AML-193 (cell line): ENCODE results near the gene ZDHHC9.

Experiments used
- DNase-seq, 2 experiments: peaks; one replicate each; lab custom pipeline; 2025; lab: John Stamatoyannopoulos, UW

The ZDHHC9 gene

DNA sequence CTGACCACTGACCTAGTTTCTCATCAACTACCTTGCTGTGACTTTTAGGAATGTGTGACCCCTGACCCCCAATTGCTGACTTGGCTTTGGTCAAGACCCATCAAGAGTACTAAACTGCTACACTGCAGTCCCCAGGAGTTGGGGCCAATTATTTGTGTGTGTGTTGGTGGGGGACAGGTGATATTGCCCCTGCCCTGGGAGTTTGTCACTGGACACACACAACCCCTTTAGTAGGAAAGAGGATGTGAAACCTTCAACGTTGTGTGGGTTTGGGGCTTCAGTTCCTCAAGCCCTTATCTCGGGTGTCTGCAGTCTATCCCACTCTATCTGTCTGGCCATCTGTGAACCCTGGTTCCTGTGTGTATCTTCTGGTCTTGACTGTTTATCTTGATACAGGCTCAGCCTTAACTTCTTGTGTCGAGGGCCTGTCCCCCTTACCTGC lies 57.5 kb downstream of the ZDHHC9 start:
- DNase-seq, result no peak

DNA sequence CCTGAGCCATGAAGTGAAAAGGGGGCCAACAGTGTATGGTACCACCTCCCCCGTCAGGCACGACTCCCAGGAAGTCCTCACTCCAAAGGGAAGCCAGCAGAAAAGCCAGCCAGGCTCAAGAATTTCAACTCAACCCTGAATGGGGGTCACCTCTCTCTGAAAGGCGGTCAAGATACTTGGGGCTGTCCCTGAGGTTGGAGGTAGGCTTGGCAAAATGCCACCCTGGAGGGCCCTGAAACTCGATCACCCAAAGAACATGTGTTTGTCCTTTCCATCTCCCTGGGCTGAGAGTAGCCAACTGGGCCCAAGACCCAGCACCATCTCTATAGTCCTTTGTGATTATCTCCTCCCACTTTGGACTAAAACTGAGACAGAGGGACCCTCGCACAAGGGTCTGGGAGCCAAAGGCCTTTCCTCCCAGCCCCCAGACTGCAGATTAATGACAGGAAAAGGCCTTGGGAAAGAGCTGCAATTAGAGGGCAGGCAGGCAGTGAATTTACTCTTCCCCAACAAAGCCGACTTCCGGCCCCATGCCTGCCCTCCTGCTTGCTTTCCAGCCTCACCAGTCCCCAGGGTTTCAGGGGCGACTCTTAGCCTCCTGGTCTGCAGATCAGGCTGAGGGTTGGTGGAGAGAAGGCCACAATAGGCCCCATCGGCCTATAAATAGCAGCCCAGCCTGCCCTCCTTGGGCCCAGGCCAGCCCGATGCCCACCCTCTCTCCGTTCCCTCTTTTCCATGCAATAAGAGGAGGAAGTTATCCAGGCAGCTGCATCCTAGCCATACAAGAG lies 58.3 kb downstream of the ZDHHC9 start:
- no peak for DNase-seq

DNA sequence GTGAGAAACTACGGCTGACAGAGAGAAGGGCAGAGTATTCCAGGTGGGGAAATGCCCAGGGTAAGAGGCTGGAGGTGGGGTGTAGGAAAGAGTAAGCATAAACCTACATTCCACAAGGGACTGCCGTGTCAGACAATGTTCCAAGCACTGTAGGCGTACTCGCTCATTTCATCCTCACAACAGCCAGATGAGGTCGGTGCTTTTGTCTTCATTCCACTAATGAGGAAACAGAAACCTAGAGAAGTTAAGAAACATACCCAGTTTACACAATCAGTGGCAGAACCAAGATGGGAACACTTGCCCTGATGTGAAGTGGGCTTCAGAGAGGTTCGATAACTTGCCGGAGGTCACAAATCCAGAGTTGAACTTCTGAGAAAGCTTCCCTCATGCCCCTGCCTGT lies 59.3 kb downstream of the ZDHHC9 start:
- no peak for DNase-seq

DNA sequence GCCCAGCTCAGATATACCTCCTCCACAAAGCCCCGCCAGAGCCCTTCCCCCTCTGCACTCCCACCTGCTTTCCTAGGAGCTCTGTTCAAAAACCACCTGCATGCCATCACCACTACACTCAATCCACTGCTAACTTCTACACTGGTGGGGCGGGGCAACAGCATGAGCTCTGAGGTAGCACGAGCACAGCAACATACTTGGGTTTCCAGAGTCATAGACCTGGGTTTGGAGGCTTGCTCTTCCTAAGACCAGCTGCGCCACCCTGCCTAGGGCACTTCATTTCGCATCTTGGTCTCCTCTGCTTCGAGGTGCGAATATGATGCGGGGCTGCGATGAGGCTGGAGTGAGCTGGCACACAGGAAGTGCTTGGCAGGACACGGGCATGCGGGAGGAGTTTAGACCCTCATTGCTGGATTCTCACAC lies 60.4 kb downstream of the ZDHHC9 start:
- DNase-seq, result no peak

DNA sequence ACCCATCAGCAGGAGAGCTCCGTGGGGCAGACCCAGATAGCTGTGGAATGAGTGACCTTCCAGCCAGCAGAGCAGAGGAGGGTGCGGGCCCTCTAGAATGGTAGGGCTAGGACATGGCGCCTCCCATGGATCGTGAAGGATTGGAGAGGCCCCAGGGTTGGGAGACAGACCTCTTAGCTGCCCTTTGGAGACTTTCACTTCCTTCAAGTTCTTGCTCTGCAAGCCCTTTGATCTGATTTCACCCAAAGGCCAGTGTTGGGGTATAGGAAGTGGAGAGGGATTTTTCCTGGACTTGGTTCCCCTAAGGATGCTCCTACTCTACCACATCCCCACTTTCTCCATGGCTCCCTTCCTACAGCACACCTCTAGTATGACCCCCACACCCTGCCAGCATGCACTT lies 61.0 kb downstream of the ZDHHC9 start:
- DNase-seq, result no peak

DNA sequence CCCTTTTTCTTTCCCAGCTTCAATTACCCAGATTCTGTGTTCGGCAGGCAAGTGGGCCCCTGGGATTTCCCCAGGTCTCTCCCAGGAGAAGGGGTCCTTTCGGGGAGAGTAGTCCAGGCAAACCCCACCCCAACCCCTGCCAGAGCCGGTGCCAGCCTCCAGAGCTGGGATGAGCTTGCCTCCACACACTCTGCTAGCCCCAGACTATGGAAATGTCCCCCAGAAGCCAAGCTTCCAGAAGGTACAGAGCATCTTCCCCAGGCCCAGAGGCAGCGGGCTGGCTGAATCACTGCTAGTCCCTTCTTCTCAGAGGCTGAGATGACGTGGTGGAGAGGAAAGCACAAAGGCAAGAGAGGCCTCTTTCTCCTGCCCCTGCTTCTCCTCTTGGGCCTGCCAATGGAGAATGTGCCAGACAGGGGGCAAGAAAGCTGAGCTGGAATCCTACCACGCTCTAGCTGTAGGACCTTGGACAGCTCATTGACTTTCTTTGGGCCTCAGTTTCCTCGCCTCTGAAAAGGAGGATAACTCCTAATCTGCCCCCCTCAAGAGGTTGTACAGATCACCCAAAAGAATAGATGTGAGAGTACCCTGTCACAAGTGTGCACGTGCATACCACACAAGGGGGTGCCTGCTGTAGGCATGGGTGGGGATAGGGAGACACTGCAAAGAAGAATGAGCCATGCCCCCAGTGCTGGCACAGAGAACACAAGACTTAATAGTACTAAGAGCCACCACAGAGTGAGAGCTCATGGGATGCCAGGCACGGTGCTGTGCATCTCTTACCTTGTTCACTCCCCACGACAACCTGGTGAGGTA lies 61.8 kb downstream of the ZDHHC9 start:
- DNase-seq, result no peak

DNA sequence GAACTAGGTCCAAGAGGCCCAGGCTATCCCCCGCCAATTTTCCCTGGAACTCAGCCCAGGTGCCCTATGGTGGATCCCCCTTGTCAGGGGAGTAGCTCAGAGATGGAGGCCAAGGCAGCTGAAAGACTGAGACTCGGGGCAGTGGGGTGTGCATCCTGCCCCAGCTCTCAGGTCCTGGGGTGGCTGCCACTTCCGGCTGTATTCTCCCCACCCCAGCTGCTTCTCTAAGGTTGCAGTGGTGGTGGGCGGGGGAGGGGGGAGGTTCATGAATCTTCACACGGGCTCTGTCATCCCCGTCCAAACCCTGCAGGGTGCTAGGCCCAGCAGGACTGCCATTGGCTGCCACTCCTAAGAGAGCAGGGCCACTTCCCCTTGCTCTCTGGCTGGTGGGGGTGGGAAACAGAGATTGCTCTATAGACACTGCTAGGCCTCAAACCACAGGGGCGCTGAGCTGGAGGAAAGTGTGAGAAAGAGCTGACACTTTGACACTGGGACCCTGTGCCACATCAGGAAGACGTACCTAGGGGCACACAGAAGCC lies 62.5 kb downstream of the ZDHHC9 start:
- DNase-seq, result peak; percentile 59 to 64

DNA sequence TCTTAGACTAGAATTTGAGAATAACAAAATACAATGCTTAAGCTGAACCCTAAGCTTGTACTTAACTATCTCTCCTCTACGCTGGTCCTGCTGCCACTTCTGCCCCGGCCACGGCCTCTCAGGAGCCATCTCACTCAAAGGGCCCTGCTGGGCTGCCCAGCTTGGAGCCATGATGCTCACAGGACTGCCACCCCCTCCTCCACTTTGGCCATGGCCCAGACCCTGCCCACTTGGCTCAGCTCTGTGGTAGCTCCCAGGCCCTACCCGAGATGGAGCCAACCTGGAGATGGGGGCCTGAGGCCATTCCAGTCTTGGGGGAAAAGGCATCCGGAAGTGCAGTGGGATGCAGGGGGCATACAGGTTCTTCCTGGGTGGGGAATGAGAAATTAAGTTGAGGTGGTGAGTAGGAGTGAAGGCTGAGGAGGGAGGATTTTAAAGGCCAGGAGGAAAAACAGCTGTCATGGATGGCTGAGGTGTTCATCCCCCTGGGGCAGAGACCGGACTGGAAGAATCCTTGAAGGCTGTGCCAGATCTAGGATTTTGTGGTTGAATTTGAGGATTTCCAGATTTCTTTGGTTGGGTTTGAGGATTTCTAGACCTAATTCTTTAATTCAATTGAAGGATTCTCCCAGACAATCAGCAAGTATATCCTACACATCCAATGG lies 63.1 kb downstream of the ZDHHC9 start:
- no peak for DNase-seq

DNA sequence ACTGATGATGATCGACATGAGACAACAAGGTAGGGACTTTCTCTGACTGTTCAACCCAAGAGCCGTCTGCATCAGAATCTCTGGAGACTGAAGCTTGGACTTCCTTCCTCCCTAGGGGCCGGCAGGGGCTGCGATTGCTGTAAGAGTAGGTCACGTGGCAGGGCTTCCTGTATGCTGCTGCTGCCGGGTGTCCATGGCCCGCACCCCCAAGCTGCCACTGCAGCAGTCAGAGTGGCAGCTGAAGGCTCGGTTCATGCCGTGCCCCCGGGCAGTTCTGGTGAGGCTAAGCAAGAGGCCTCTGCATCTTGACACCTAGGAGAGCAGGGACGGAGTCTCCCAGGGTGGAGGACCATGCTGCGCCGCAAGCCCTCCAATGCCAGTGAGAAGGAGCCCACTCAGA lies 63.9 kb downstream of the ZDHHC9 start, which contains the start of gene SASH3:
SASH3 (plus strand) TSS at position 203 of the 400 bp plus-strand sequence; CDS start at position 352, 149 bp downstream.
- peak; percentile 63 to 68 for DNase-seq

DNA sequence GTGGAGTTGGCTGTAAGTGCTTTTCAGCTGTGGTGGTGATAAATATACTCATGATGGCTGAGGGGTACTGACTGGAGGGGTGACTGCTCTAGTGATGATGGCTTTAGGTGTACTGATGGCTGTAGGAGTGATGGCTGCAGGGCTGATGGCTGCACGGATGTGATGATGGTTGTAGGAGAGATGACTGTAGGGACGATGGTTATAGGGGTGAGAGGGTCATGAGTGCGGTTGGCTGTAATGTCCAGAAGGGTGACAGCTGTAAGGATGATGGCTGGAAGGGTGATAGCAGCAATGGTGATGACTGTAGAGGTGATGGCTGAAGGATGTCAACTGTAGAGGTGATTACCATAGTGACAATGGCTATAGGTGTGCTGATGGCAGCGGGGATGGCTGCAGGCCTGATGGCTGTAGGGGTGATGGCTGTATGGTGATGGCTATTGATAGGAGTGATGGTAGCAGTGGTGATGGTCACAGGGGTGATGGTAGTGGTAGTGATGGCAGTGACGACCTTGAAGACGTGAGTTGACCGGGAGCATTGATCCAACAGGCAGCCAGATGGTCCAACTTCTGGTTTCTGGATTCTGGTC lies 64.5 kb downstream of the ZDHHC9 start:
- no peak for DNase-seq

DNA sequence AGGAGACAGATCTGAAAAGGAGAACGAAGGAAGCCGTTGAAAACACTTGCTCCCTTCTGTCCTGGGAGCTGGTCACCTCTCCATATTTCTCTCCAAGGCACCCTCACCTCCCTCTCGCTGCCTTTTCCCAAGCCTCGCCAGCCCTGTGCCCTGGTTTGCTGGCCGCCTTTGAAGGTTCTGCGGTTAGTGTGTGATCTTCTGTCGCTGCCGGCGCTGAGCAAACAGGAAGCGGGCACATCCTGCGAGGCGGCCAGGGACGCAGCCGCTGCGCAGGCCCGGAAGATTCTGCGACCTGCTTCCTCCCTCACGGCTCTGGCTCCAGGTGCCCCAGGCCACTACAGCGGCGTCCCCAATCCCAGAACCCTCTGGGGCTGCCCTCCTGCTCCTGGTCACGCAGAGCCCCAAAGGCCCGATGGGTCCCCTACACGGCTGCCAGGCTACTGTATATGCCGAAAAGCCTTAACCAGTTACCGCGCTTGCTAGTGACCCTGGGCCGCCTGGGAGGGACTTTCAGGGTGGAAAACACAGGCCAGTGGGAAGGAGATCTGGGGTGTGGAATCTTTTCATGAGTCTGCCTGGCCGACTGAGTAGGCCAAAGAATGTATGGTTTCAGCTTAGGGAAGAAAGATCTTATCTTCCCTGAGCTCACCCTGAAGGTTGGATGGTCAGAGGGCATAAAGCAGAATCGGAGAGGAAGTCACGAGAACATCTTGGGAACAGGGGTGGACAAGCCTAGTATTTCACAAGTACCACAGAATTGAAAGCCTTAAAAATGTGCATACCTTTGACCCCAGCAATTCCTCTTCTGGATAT lies 66.3 kb downstream of the ZDHHC9 start:
- peak; percentile 56 to 63 for DNase-seq

DNA sequence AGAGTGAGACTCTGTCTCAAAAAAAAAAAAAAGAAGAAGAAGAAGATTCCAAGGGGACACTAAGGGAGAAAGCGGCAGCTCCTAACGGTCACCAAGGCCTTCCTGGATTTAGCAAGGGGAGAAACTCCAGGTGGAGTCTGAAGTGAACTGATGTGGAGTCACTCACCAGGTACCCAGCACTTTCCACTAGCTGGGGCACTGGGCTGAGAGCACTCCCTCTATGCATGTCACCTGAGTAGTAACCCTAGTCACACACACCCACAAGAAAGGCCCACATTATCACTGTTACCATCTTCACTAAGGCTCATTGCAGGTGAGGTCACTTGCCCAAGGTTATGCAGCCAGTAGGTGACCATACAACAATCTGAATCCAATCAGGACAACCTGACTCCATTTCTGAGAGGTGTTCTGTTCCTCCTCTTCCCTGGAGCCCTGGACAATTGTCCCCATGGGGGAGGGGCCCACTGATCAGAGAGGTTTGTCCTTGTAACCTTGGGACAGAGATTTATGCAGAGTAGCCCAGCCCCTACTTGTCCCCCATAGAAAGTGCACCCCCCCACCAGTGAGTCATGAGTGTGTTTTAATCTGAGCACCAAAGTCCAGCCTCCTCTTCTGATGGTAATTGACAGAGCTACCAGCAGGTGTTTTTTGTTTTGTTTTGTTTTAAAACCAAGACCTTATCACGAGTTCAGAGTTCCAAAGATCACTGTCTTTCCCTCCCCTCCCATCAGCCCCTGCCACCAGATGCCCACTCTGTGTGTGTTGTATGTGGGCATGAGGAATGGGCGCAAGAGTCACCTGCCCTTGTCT lies 69.8 kb downstream of the ZDHHC9 start:
- DNase-seq, result no peak

DNA sequence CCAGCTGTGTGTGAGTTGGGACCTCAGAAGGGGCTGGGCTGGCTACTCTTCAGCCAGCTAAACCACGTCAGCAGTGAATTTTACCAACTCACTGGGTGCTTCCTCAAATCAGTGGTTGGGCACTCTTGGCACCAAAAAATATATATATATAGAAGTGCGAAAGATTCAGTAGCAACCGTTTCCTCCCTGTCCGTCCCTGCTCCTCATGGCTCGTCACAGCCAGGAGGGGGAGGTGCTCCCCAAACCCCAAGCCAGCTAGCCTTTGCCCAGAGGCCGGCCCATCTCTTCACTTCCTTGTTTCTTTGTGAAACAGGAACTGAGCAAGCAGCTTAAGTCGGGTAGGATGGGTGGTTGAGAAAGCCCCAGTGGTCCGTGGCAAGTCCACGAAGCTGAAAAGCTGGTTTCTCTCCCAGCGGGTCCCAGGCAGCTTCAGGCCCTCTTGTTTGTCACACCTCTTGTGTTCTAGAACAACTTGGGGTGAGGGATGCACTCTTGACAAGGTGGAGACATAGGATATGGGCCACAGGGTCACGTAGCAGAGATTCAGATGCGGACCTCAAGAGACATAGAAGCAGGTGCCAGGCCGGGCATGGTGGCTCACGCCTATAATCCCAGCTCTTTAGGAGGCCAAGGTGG lies 70.8 kb downstream of the ZDHHC9 start:
- DNase-seq, result peak; percentile 89 to 92

DNA sequence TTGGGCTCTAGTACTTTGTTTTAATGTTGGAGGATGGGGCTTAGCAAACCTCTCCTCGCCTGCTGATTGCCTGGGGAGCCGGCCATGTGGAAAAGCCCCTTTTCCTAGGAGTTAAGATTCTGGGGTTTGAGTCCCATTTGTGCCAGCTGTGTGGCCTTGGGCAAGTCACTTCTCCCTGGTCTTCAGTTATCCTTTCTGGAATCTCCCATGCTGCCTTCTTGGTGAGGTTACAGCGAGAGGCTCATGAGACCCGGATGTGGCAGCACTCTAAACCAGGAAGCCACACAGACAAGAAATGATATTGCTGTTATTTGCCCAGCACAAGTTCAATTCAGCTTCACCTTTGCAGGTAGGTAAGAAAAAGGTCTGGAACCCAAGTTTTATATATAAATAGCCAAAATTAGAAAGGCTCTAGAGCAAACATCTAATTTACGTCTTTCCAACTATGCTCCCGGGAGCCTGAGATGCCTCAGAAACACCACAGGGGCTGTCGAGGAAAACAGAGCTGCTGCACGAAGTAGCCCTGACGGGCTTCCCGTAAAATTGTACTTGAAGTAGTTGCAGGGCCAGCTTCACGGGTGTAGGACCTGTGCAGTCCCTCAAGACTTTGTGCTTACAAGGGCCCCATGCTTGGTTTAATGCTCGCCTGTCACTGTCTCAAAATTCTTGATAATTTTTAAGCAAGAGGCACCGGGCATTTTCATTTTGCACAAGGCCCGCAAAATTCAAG lies 72.3 kb downstream of the ZDHHC9 start:
- DNase-seq, result no peak

DNA sequence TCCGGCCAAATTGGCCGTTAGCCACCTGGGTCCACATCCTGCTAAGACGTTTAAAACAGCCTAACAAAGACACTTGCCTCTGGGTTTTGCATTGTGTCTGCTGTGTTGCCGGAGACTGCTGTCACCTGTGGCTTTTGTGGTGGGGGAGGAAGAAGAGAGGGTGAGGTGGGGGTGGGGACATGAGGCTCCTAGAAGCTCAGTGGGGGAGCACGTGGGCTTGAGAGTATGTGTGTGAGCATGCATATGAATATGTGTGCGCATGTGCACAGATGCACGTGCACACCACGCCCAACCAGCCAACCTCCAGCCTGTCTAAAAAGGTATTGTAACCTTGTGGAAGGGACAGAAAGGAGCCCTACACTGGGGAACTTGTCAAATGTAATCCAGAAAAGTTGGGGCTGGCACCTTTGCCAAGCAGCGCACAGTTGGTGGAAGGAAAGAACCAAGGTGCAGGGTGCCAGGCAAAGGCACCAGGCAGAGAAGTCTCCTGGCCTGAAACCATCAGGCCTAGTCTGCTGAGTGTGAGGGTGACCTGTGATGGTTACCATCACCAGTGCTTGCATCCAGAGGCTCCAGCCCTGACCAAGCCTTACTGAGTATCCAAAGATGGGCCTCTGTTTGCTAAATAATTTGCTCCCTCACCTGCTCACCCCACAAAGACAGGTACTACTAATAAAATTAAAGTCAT lies 74.1 kb downstream of the ZDHHC9 start:
- no peak for DNase-seq

DNA sequence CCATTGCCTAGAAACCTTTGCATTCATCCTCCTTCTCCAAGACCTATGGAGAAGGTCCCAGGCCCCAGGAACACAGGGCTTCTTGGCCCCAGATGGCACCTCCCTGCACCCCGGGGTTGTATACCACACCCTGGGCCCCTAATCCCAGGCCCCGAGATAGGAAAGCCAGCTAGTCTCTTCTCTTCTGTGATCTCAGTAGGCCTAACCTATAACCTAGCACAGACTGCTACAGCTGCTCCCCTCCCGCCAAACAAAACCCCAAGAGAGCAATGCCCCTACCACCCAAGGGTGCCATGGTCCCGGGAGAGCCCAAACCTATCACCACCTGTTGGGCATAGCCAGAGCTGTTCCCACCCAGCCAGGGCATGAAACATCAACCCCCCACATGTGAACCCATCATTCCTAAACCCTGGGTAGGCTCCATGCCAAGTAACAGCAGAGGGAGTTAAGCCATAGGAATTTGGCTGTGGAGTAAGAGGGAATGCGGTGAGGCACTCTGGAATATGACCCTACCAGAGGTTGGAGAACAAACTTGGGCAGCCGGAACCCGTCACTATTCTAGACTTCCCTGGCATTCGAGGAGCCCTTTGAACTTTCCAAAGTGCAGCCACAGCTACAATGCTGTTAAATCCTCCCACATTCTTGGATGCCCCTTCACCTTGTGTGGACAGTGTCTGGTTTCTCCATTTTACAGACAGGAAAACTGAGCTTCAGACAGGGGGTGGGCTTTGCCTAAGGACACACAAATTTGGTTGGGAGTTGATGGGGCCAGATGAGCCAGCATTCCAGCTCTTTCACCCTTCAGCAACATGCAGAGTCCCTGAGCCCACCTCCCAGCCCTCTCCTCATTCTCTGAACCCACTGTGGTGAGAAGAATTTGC lies 74.9 kb downstream of the ZDHHC9 start:
- DNase-seq, result no peak

DNA sequence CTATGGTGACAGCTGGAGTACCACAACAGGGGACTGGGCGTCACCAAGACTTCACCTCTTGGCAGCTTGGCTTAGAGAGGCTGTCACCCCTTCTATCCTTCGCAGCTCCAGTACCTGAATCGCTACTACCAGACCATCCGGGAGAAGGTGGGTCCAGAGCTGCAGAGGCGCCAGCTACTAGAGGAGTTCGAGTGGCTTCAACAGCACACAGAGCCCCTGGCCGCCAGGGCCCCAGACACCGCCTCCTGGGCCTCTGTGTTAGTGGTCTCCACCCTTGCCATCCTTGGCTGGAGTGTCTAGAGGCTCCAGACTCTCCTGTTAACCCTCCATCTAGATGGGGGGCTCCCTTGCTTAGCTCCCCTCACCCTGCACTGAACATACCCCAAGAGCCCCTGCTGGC lies 75.5 kb downstream of the ZDHHC9 start:
- no peak for DNase-seq
